SK-N-SH (cell line): ENCODE measurements around the gene ATF2. TPM values are rescaled to one million over a fixed set of nuclear protein-coding genes. Genes with fewer than 3 reads are reported as not detected.

ENCODE experiments used
- CTCF ChIA-PET: fragments of 300-600, 350-600 bp; formaldehyde crosslinking; extraction: SDS; loops from one replicate; lab custom pipeline; 2021; lab: Yijun Ruan, JAX
- POLR2A ChIA-PET: fragments of 350-600 bp; sonication (Branson Sonifier 250); formaldehyde crosslinking; extraction: SDS; loops from one replicate; lab custom pipeline; 2020; ENCODE audit warnings: antibody characterized with exemption, inconsistent platforms; lab: Yijun Ruan, JAX
- DNase-seq: peaks from one replicate; pipeline ENCODE4 v3.0.0; 2012
- H2AFZ ChIP-seq: fragments of 200-600 bp; sonication (generic); 2 replicates; pipeline ENCODE4 v1.8.1; 2016; ENCODE audit warnings: antibody characterized with exemption, mild to moderate bottlenecking, low read depth
- H3F3A ChIP-seq: fragments of 200-600 bp; sonication (generic); replicated peaks from 2 replicates; pipeline ENCODE3; 2016; ENCODE audit warnings: antibody characterized with exemption, mild to moderate bottlenecking; ENCODE audit not compliant: insufficient read depth
- H3K27ac ChIP-seq, 2 experiments: fragments of 200-500 bp in 1 of 2; fragments of 200-600 bp in 1 of 2; sonication (Bioruptor generic) in 1 of 2; sonication (generic), shearing (Covaris generic) in 1 of 2; 2 replicates each; pipeline versions ENCODE4 v1.5.1 to v1.6.1; 2014 to 2016; ENCODE audit warnings: low read depth in 2 of 2, inconsistent platforms in 1 of 2, low read length in 1 of 2, mild to moderate bottlenecking in 1 of 2, mixed read lengths in 1 of 2
- H3K27me3 ChIP-seq: fragments of 200-600 bp; sonication (generic), shearing (Covaris generic); 2 replicates; pipeline ENCODE4 v1.6.1; 2016; ENCODE audit warnings: mixed run types; ENCODE audit not compliant: insufficient read depth
- H3K36me3 ChIP-seq, 2 experiments: fragments of 200-500 bp in 1 of 2; fragments of 200-600 bp in 1 of 2; sonication (Bioruptor generic) in 1 of 2; sonication (generic) in 1 of 2; replicated peaks in 1 of 2; 2 replicates each; pipeline versions ENCODE3 to v1.5.1; 2014 to 2016; ENCODE audit warnings: low read length in 1 of 2, mild to moderate bottlenecking in 1 of 2; ENCODE audit not compliant: insufficient read depth in 2 of 2, control insufficient read depth in 1 of 2
- H3K4me1 ChIP-seq, 2 experiments: fragments of 200-500 bp in 1 of 2; fragments of 200-600 bp in 1 of 2; sonication (Bioruptor generic) in 1 of 2; sonication (generic), shearing (Covaris generic) in 1 of 2; 2 replicates each; pipeline versions ENCODE4 v1.5.1 to v1.6.1; 2014 to 2016; ENCODE audit warnings: low read depth in 1 of 2, low read length in 1 of 2, mixed run types in 1 of 2; ENCODE audit not compliant: insufficient read depth in 2 of 2, control insufficient read depth in 1 of 2
- H3K4me2 ChIP-seq: fragments of 200-600 bp; sonication (generic), shearing (Covaris generic); 2 replicates; pipeline ENCODE4 v1.6.1; 2017; ENCODE audit warnings: mixed run types
- H3K4me3 ChIP-seq, 2 experiments: fragments of 200-500 bp in 1 of 2; fragments of 200-600 bp in 1 of 2; sonication (Bioruptor generic) in 1 of 2; sonication (generic), shearing (Covaris generic) in 1 of 2; 2 replicates each; pipeline versions ENCODE4 v1.5.1 to v1.8.1; 2014 to 2016; ENCODE audit warnings: low read depth in 2 of 2, inconsistent platforms in 1 of 2, low read length in 1 of 2, mild to moderate bottlenecking in 1 of 2, mixed read lengths in 1 of 2, moderate library complexity in 1 of 2
- H3K79me2 ChIP-seq: fragments of 200-600 bp; sonication (generic); 2 replicates; pipeline ENCODE4 v1.8.1; 2017; ENCODE audit warnings: mild to moderate bottlenecking; ENCODE audit not compliant: insufficient read depth
- H3K9ac ChIP-seq: fragments of 200-600 bp; sonication (generic); 2 replicates; pipeline ENCODE4 v1.6.1; 2017; ENCODE audit warnings: mixed run types
- H3K9me2 ChIP-seq: fragments of 200-600 bp; sonication (generic); 2 replicates; pipeline ENCODE4 v1.6.1; 2017; ENCODE audit warnings: mixed run types
- H3K9me3 ChIP-seq: fragments of 200-600 bp; sonication (generic); 2 replicates; pipeline ENCODE4 v1.6.1; 2017; ENCODE audit warnings: mixed run types, mild to moderate bottlenecking, moderate library complexity
- H4K20me1 ChIP-seq: fragments of 200-600 bp; sonication (generic); 2 replicates; pipeline ENCODE4 v1.6.1; 2017; ENCODE audit warnings: mild to moderate bottlenecking, mixed run types; ENCODE audit not compliant: insufficient read depth
- CHD2 ChIP-seq: fragments of 150-350 bp; IDR thresholded peaks from 2 replicates; pipeline ENCODE4 v1.6.1; 2018; ENCODE audit warnings: low read length; ENCODE audit not compliant: partially characterized antibody
- ELF1 ChIP-seq: IDR thresholded peaks from 2 replicates; pipeline ENCODE4 v1.4.0; 2012
- FOXM1 ChIP-seq: IDR thresholded peaks from 2 replicates; pipeline ENCODE4 v1.4.0; 2012; ENCODE audit warnings: low read depth, mild to moderate bottlenecking
- GATA2 ChIP-seq: sonication (generic); formaldehyde crosslinking; IDR thresholded peaks from 2 replicates; pipeline ENCODE4 v1.5.0; 2020; ENCODE audit warnings: mild to moderate bottlenecking, missing genetic modification reagents
- JUND ChIP-seq: IDR thresholded peaks from 2 replicates; pipeline ENCODE4 v1.4.0; 2012
- MEF2A ChIP-seq: IDR thresholded peaks from 2 replicates; pipeline ENCODE4 v1.4.0; 2012; ENCODE audit warnings: low read depth, borderline replicate concordance
- RCOR1 ChIP-seq: fragments of 150-350 bp; IDR thresholded peaks from 2 replicates; pipeline ENCODE4 v1.6.1; 2017; ENCODE audit warnings: antibody characterized with exemption, low read length
- TEAD4 ChIP-seq: IDR thresholded peaks from 2 replicates; pipeline ENCODE4 v1.4.0; 2012; ENCODE audit warnings: mild to moderate bottlenecking, borderline replicate concordance; ENCODE audit not compliant: insufficient read depth
- YY1 ChIP-seq: IDR thresholded peaks from 2 replicates; pipeline ENCODE4 v1.4.0; 2012; ENCODE audit warnings: low read depth, mild to moderate bottlenecking
- WGBS: methylation state at CpG from one replicate; pipeline ENCODE4 v1.1.6; 2017; ENCODE audit warnings: low lambda C conversion rate; 5-methylcytosine and 5-hydroxymethylcytosine counted together
- polyA plus RNA-seq, 3 experiments: library from polyadenylated mRNA; depleted of rRNA; stranded (reverse); fragments of >200 nt; gene quantifications; 2 replicates each; pipeline ENCODE4 v1.2.3, GENCODE V29; 2012
- TF ChIP-seq, protein P1 (sequence below): fragments of 150-350 bp; IDR thresholded peaks from 2 replicates; pipeline ENCODE4 v1.6.1; 2016; ENCODE audit warnings: mild to moderate bottlenecking, low read depth, low read length
- TF ChIP-seq, protein P2 (sequence below): IDR thresholded peaks from 2 replicates; pipeline ENCODE4 v1.4.0; 2012; ENCODE audit warnings: low read depth
- TF ChIP-seq, protein P3 (sequence below): fragments of 200-600 bp; sonication (generic); IDR thresholded peaks from 2 replicates; pipeline ENCODE4 v1.6.1; 2017; ENCODE audit warnings: antibody characterized with exemption, mild to moderate bottlenecking, moderate library complexity

ATF2 gene
- polyA plus RNA-seq, 1 of the 3 experiments (the other 2 are of a cell fraction), result 19.0 TPM

DNA sequence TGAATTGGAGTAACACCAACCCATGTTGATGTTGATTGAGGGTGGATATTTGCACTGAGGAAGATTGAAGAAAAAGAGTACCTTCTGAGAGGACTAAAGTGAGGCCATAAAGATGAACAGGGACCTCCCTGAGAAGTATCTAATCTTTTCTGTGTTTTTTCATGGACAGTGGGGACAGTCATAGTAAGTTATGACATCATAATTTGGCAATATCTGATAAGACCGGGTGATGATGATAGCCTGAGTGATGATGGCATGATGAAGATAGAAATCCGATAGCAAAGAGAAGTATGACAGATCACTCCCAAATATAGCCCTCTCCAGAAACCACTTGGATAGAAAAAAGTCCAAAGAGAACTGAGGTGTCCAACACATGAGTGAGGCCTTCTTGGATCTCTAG lies 15.7 kb upstream of the ATF2 start (continued):
- TF ChIP-seq CHD2 (no peak), TEAD4 (no peak), YY1 (no peak), RCOR1 (no peak)
- TF ChIP-seq, protein P1, sequence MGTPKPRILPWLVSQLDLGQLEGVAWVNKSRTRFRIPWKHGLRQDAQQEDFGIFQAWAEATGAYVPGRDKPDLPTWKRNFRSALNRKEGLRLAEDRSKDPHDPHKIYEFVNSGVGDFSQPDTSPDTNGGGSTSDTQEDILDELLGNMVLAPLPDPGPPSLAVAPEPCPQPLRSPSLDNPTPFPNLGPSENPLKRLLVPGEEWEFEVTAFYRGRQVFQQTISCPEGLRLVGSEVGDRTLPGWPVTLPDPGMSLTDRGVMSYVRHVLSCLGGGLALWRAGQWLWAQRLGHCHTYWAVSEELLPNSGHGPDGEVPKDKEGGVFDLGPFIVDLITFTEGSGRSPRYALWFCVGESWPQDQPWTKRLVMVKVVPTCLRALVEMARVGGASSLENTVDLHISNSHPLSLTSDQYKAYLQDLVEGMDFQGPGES, result no peak
- TF ChIP-seq, protein P2, sequence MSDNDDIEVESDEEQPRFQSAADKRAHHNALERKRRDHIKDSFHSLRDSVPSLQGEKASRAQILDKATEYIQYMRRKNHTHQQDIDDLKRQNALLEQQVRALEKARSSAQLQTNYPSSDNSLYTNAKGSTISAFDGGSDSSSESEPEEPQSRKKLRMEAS, result no peak
- TF ChIP-seq, protein P3, sequence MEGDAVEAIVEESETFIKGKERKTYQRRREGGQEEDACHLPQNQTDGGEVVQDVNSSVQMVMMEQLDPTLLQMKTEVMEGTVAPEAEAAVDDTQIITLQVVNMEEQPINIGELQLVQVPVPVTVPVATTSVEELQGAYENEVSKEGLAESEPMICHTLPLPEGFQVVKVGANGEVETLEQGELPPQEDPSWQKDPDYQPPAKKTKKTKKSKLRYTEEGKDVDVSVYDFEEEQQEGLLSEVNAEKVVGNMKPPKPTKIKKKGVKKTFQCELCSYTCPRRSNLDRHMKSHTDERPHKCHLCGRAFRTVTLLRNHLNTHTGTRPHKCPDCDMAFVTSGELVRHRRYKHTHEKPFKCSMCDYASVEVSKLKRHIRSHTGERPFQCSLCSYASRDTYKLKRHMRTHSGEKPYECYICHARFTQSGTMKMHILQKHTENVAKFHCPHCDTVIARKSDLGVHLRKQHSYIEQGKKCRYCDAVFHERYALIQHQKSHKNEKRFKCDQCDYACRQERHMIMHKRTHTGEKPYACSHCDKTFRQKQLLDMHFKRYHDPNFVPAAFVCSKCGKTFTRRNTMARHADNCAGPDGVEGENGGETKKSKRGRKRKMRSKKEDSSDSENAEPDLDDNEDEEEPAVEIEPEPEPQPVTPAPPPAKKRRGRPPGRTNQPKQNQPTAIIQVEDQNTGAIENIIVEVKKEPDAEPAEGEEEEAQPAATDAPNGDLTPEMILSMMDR, result no peak

DNA sequence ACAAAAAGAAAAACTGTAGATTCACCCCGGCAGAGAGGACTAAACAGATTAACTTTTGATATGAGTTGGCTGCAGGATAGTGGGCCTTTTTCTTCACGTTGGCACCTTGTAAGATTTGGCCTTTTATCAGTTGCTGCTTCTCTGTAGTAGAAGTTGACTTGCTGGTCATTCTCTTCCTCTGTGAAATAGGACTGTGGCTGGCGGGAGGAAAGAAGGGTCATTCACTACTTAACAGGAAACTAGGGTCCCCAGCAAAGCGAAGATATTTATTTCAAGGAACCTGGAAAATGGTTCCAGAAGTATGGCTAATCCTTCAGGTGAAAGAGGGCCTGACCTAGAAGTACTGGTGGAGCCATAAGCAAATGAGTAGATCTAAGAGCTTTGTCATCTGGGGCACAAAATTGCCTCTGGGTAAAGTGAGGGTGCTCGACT lies 13.9 kb upstream of the ATF2 start:
- H3F3A ChIP-seq, result no peaks in the 10 kb centered on the region
- no peaks in the 10 kb centered on the region for H3K9me2 ChIP-seq
- H4K20me1 ChIP-seq, result peaks cover 17% of the 10 kb centered on the region
- peak overlapping the region in 1 of 2 experiments; percentile 56; a peak in 3 of 4 replicates for H3K27ac ChIP-seq
- peaks cover 29 to 32% of the 10 kb centered on the region in 2 experiments for H3K36me3 ChIP-seq
- no peak for DNase-seq
- TF ChIP-seq JUND (no peak), ELF1 (no peak), GATA2 (CRISPR knock-in tag) (no peak), MEF2A (no peak), FOXM1 (no peak)
- TF ChIP-seq, all 33 proteins: peak for 0
- ChIA-PET POLR2A (no interaction called here), CTCF (interaction anchor here (0.6 to 1.6 kb wide), 3 partner anchors 13 to 69 kb away, joined by 3 to 4 read pairs (median 3); no protein-coding TSS in a partner anchor)
- Histone ChIP-seq H3K27me3 (no peaks in the 10 kb centered on the region), H2AFZ (peak overlapping the region; percentile 92), H3K79me2 (peaks cover 34% of the 10 kb centered on the region), H3K4me2 (peak overlapping the region; percentile 98), H3K9me3 (no peaks in the 10 kb centered on the region), H3K4me3 (peak overlapping the region; percentile 84 to 98), H3K9ac (peak overlapping the region; percentile 85; the same call in 1 of the 2 replicates), H3K4me1 (peaks cover 4 to 7% of the 10 kb centered on the region in 2 experiments; a peak in 3 of 4 replicates)
- 58% methylated on average over 5 of the region's 5 CpGs for WGBS
